ENCODE data around the gene ANKRD9. TPM values are rescaled to one million over a fixed set of nuclear protein-coding genes. Genes with fewer than 3 reads are reported as not detected.
A peak's percentile ranks its signal among the peaks of the same experiment; 100 is the strongest.

ANKRD9 gene
- total and polyA plus RNA-seq, 2 of the 13 experiments (the other 11 are each of a cell fraction or from before 2014, with no cell fraction given), result 10.0 to 15.0 TPM

DNA sequence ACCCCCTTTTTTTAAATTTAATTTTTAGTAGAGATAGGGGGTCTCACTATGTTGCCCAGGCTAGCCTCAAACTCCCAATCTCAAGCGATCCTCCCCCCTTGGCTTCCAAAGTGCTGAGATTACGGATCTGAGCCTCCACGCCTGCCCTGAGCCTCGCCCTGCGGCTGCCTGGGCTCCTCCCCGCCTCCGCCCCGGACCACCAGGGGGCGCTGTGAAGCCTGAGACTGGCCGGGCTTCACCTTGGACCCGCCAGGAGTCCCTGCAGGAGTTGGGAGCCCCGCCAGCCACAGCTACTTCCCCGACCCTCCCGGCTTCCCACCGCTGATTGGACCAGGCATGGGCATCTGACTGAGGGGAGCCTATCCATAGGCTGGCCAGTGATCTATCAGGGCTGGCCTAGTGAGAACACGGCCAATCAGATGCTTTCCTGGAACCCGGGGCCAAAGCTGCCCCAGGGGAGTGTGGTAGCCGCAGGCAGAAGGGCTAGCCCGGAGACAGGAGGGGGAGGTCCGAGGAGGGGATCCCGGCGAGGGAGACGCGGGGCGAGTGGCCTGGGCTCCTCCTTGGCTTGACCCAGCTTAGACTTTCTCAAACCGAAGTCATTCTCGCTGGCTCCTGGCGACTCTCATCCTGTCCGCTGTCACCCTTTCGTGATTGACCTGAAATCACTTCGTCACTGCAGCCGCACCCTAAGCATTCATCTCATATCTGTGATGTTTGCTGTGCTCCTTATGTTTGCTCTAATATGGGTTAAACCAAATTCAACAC is 15.1 kb upstream of the ANKRD9 start (continued):
- TF ChIP-seq, protein P1, sequence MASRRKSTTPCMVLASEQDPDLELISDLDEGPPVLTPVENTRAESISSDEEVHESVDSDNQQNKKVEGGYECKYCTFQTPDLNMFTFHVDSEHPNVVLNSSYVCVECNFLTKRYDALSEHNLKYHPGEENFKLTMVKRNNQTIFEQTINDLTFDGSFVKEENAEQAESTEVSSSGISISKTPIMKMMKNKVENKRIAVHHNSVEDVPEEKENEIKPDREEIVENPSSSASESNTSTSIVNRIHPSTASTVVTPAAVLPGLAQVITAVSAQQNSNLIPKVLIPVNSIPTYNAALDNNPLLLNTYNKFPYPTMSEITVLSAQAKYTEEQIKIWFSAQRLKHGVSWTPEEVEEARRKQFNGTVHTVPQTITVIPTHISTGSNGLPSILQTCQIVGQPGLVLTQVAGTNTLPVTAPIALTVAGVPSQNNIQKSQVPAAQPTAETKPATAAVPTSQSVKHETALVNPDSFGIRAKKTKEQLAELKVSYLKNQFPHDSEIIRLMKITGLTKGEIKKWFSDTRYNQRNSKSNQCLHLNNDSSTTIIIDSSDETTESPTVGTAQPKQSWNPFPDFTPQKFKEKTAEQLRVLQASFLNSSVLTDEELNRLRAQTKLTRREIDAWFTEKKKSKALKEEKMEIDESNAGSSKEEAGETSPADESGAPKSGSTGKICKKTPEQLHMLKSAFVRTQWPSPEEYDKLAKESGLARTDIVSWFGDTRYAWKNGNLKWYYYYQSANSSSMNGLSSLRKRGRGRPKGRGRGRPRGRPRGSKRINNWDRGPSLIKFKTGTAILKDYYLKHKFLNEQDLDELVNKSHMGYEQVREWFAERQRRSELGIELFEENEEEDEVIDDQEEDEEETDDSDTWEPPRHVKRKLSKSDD (CRISPR knock-in tag; IDR thresholded peaks at IDR 0.05; ENCODE audit: low read depth), result 0 out of 2 replicates have a peak, but pooled peaks have one; percentile 10
- TF ChIP-seq TBX3 (IDR thresholded peaks at IDR 0.05; ENCODE audit: borderline replicate concordance), result no peak
- TF ChIP-seq, protein P2, sequence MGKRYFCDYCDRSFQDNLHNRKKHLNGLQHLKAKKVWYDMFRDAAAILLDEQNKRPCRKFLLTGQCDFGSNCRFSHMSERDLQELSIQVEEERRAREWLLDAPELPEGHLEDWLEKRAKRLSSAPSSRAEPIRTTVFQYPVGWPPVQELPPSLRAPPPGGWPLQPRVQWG (CRISPR knock-in tag; IDR thresholded peaks at IDR 0.05; ENCODE audit: borderline replicate concordance, low read depth), result no peak
- TF ChIP-seq, protein P3, sequence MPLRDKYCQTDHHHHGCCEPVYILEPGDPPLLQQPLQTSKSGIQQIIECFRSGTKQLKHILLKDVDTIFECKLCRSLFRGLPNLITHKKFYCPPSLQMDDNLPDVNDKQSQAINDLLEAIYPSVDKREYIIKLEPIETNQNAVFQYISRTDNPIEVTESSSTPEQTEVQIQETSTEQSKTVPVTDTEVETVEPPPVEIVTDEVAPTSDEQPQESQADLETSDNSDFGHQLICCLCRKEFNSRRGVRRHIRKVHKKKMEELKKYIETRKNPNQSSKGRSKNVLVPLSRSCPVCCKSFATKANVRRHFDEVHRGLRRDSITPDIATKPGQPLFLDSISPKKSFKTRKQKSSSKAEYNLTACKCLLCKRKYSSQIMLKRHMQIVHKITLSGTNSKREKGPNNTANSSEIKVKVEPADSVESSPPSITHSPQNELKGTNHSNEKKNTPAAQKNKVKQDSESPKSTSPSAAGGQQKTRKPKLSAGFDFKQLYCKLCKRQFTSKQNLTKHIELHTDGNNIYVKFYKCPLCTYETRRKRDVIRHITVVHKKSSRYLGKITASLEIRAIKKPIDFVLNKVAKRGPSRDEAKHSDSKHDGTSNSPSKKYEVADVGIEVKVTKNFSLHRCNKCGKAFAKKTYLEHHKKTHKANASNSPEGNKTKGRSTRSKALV (CRISPR knock-in tag; IDR thresholded peaks at IDR 0.05), result no peak
